Heart left ventricle (tissue), 16 donors: ENCODE measurements around the gene ACSL3. TPM values are rescaled to one million over a fixed set of nuclear protein-coding genes. Genes with fewer than 3 reads are reported as not detected.

Source experiments
- ATAC-seq, 4 donors: fragments of 200-7000 bp; cut with Tn5 transposase; one replicate each; pipeline ENCODE4 v1.9.1; 2020 to 2022; ENCODE audit warnings: moderate library complexity in 4 of 4, mild to moderate bottlenecking in 3 of 4, moderate number of reproducible peaks in 1 of 4
- DNase-seq, 5 donors: peaks; one replicate each; pipeline ENCODE4 v3.0.0-alpha.2; 2020
- H3K27ac ChIP-seq, 12 donors: fragments of 200-600 bp; sonication (generic) in 4 of 12; one replicate each; pipeline versions ENCODE4 v1.5.0 to v1.8.0; 2016 to 2022; ENCODE audit warnings: mild to moderate bottlenecking in 2 of 12
- H3K27me3 ChIP-seq, 9 donors: fragments of 200-600 bp; sonication (generic) in 2 of 9; one replicate each; pipeline versions ENCODE4 v1.5.1 to v1.8.0; 2016 to 2022; ENCODE audit warnings: mild to moderate bottlenecking in 3 of 9
- H3K36me3 ChIP-seq, 9 donors: fragments of 200-600 bp; sonication (generic) in 2 of 9; one replicate each; pipeline versions ENCODE4 v1.5.0 to v1.8.0; 2018 to 2022; ENCODE audit warnings: mild to moderate bottlenecking in 2 of 9
- H3K4me1 ChIP-seq, 12 donors: fragments of 200-600 bp; sonication (generic) in 4 of 12; one replicate each; pipeline versions ENCODE4 v1.5.0 to v1.8.0; 2016 to 2022; ENCODE audit warnings: mild to moderate bottlenecking in 3 of 12
- H3K4me3 ChIP-seq, 12 donors: fragments of 200-600 bp; sonication (generic) in 4 of 12; one replicate each; pipeline versions ENCODE4 v1.5.0 to v1.8.0; 2017 to 2022; ENCODE audit warnings: mild to moderate bottlenecking in 9 of 12, moderate library complexity in 4 of 12
- H3K9me3 ChIP-seq, 12 donors: fragments of 200-600 bp; sonication (generic) in 4 of 12; one replicate each; pipeline versions ENCODE4 v1.5.0 to v1.8.0; 2016 to 2022; ENCODE audit warnings: mild to moderate bottlenecking in 1 of 12
- POLR2A ChIP-seq, 2 donors: fragments of 450-650 bp; IDR thresholded peaks; one replicate each; pipeline ENCODE4 v1.6.1; 2017; ENCODE audit warnings: antibody characterized with exemption in 2 of 2, mild to moderate bottlenecking in 2 of 2, moderate library complexity in 2 of 2
- WGBS, 4 donors: extraction: QIAGEN DNeasy Blood & Tissue Kit in 2 of 4; methylation state at CpG; one replicate each; pipeline versions ENCODE4 v1.1.5 to v1.1.7; 2013 to 2018; 5-methylcytosine and 5-hydroxymethylcytosine counted together
- intact Hi-C, 10 donors: fragments of 100-400 bp; cut with DNase I; formaldehyde crosslinking; loops; one replicate each; pipeline versions ENCODE4 v1.11.1 to v1.14.2; 2022
- polyA plus RNA-seq, 2 donors: library from polyadenylated mRNA; stranded (reverse); fragments of 200-250 nt; gene quantifications; one replicate each; pipeline ENCODE4 v1.2.3, GENCODE V29; 2013
- total RNA-seq, 9 donors: library from RNA; depleted of rRNA in 2 of 9; stranded (reverse); fragments of >200 nt in 2 of 9; fragmentation: NEBNext Ultra II Directional in 3 of 9; extraction: Animal tissue kit (Norgen Biotek cat#: 25700) in 3 of 9; gene quantifications; one replicate each; pipeline versions ENCODE4 v1.1.0 to v1.2.4, GENCODE V29; 2016 to 2023
- TF ChIP-seq, protein P1 (sequence below), 12 donors: fragments of 200-600 bp; sonication (generic) in 4 of 12; IDR thresholded peaks; one replicate each; pipeline versions ENCODE4 v1.5.0 to v1.8.0; 2018 to 2022; ENCODE audit warnings: antibody characterized with exemption in 12 of 12, mild to moderate bottlenecking in 5 of 12
- donor health status: ischemic (EF 13 %, LVEDD 7.1; RV severe dilation, severe dysfunction).
- donor health status: healthy with polysubstance abuse.
- donor health status: DM: no; HTN: yes; CAD: no.
- donor health status: DM: no; HTN: no; CAD: no.
- donor health status: ischemic (EF 25% LVEDD 6.9; RV normal size, moderate dysfunction).
- donor health status: ischemic (EF 25% LVEDD 5.7; RV mildly dilated, moderate dysfunction).
- donor health status: healthy.
- donor health status: DM: yes; HTN: yes; CAD: no.
- donor health status: ischemic (EF 35%, LVEDD 5.7; RV mildly dilated, moderate dysfunction).
- donor health status: nonischemic (EF 11% LVEDD 7.7; RV severe dilation, severe dysfunction).
- donor health status: DM: yes; HTN: yes; CAD: no.
- donor health status: PGD.
- donor health status: ischemic (EF 29% LVEDD 5.4; RV normal size, mild dysfunction).
- donor health status: nonischemic (EF 23%, LVEDD 6.1; RV moderate dilation, normal function).

Gene ACSL3
- total and polyA plus RNA-seq, 11 donors = 12.0 to 56.8 (median 51.9) TPM

GRCh38 chr2:222835823-222836151 lies 25.0 kb upstream of the ACSL3 start:
- TF ChIP-seq POLR2A (IDR thresholded peaks at IDR 0.05) = no peak
- TF ChIP-seq, protein P1, sequence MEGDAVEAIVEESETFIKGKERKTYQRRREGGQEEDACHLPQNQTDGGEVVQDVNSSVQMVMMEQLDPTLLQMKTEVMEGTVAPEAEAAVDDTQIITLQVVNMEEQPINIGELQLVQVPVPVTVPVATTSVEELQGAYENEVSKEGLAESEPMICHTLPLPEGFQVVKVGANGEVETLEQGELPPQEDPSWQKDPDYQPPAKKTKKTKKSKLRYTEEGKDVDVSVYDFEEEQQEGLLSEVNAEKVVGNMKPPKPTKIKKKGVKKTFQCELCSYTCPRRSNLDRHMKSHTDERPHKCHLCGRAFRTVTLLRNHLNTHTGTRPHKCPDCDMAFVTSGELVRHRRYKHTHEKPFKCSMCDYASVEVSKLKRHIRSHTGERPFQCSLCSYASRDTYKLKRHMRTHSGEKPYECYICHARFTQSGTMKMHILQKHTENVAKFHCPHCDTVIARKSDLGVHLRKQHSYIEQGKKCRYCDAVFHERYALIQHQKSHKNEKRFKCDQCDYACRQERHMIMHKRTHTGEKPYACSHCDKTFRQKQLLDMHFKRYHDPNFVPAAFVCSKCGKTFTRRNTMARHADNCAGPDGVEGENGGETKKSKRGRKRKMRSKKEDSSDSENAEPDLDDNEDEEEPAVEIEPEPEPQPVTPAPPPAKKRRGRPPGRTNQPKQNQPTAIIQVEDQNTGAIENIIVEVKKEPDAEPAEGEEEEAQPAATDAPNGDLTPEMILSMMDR (IDR thresholded peaks at IDR 0.05) = no peak
- intact Hi-C loops = no loop called here
- no peaks in the 10 kb centered on the region for H3K9me3 ChIP-seq
- H3K4me3 ChIP-seq = no peak overlapping the region
- ATAC-seq (no peak), DNase-seq (no peak)
- no peaks in the 10 kb centered on the region for H3K36me3 ChIP-seq
- H3K27me3 ChIP-seq = no peaks in the 10 kb centered on the region
- WGBS, 4 donors = 86 to 91% (median 88%) methylated on average over 5 of the region's 5 CpGs
- no peak overlapping the region for H3K27ac ChIP-seq
- H3K4me1 ChIP-seq = peaks cover 0 to 5% (median 0%) of the 10 kb centered on the region in 12 donors

GRCh38 chr2:222837643-222838056 lies 23.2 kb upstream of the ACSL3 start:
- 59 to 68% (median 63%) methylated on average over 4 of the region's 4 CpGs for WGBS, 4 donors

GRCh38 chr2:222840060-222840802 lies 20.6 kb upstream of the ACSL3 start:
- no peaks in the 10 kb centered on the region for H3K27me3 ChIP-seq
- no peak for DNase-seq
- H3K4me1 ChIP-seq = peaks cover 0 to 37% (median 0%) of the 10 kb centered on the region in 12 donors
- no peak overlapping the region for H3K4me3 ChIP-seq
- no peak for ATAC-seq
- WGBS, 4 donors = 80 to 89% (median 85%) methylated on average over 3 of the region's 3 CpGs
- TF ChIP-seq, protein P1 (IDR thresholded peaks at IDR 0.05) = no peak
- TF ChIP-seq POLR2A (IDR thresholded peaks at IDR 0.05) = no peak
- no peak overlapping the region for H3K27ac ChIP-seq
- H3K9me3 ChIP-seq = no peaks in the 10 kb centered on the region
- no peaks in the 10 kb centered on the region for H3K36me3 ChIP-seq
- intact Hi-C loops = no loop called here

More at GRCh38 chr2:222837643-222838056, 23.2 kb upstream of the ACSL3 start:
- TF ChIP-seq POLR2A (IDR thresholded peaks at IDR 0.05) = no peak
- TF ChIP-seq, protein P1 (IDR thresholded peaks at IDR 0.05) = no peak
- ATAC-seq (no peak), DNase-seq (no peak)
- H3K27ac ChIP-seq = no peak overlapping the region
- intact Hi-C loops = no loop called here
- no peaks in the 10 kb centered on the region for H3K9me3 ChIP-seq
- H3K4me1 ChIP-seq = peaks cover 0 to 17% (median 0%) of the 10 kb centered on the region in 12 donors
- no peaks in the 10 kb centered on the region for H3K36me3 ChIP-seq
- no peaks in the 10 kb centered on the region for H3K27me3 ChIP-seq
- no peak overlapping the region for H3K4me3 ChIP-seq

GRCh38 chr2:222842491-222843174 lies 18.2 kb upstream of the ACSL3 start:
- intact Hi-C loops = no loop called here

More at GRCh38 chr2:222842491-222843174, 18.2 kb upstream of the ACSL3 start:
- Histone ChIP-seq H3K4me3 (no peak overlapping the region), H3K27ac (no peak overlapping the region), H3K9me3 (no peaks in the 10 kb centered on the region), H3K27me3 (no peaks in the 10 kb centered on the region), H3K4me1 (peaks cover 0 to 33% (median 0%) of the 10 kb centered on the region in 12 donors), H3K36me3 (no peaks in the 10 kb centered on the region)
- TF ChIP-seq POLR2A (IDR thresholded peaks at IDR 0.05) = no peak
- TF ChIP-seq, protein P1 (IDR thresholded peaks at IDR 0.05) = no peak
- ATAC-seq (no peak), DNase-seq (no peak)
- WGBS, 4 donors = 63 to 78% (median 74%) methylated on average over 3 of the region's 3 CpGs
